ENCODE results near the gene DNAJC19. TPM values are rescaled to one million over a fixed set of nuclear protein-coding genes. Genes with fewer than 3 reads are reported as not detected.
"Not testable (repeated sequence)": the region's sequence is repeated elsewhere in the genome, so short reads cannot be mapped to it uniquely, and the experiment has no call there.

Gene DNAJC19
- total and polyA plus RNA-seq, 8 donors = 19.1 to 33.7 (median 24.8) TPM

GRCh38 chr3:181009225-181009624, 19.7 kb upstream of the DNAJC19 start:
- no peaks in the 10 kb centered on the region for H3K27me3 ChIP-seq
- H3K36me3 ChIP-seq = no peaks in the 10 kb centered on the region
- H3K4me1 ChIP-seq = no peaks in the 10 kb centered on the region
- ATAC-seq = no peak
- no peak for DNase-seq
- no peaks in the 10 kb centered on the region for H3K9me3 ChIP-seq
- WGBS, 2 donors = 50 to 57% methylated on average over 5 of the region's 5 CpGs
- intact Hi-C loops (cut with DNase I) = no loop called here
- FAIRE-seq = no peak
- TF ChIP-seq CTCF (IDR thresholded peaks at IDR 0.05) = no peak
- H3K4me3 ChIP-seq = no peak overlapping the region
- no peak overlapping the region for H3K27ac ChIP-seq

GRCh38 chr3:181008796-181009195, 19.3 kb upstream of the DNAJC19 start:
- Histone ChIP-seq H3K27ac (no peak overlapping the region), H3K4me3 (no peak overlapping the region), H3K4me1 (no peaks in the 10 kb centered on the region), H3K36me3 (no peaks in the 10 kb centered on the region), H3K9me3 (no peaks in the 10 kb centered on the region), H3K27me3 (no peaks in the 10 kb centered on the region)
- DNase-seq = no peak
- TF ChIP-seq CTCF (IDR thresholded peaks at IDR 0.05) = no peak
- FAIRE-seq = no peak
- intact Hi-C loops (cut with DNase I) = no loop called here
- 60 to 61% methylated on average over 1 of the region's 1 CpG for WGBS, 2 donors
- ATAC-seq = no peak

GRCh38 chr3:181007262-181007661, 17.7 kb upstream of the DNAJC19 start:
- 86 to 95% methylated on average over 3 of the region's 3 CpGs for WGBS, 2 donors
- H3K4me1 ChIP-seq = no peaks in the 10 kb centered on the region
- no peaks in the 10 kb centered on the region for H3K9me3 ChIP-seq
- TF ChIP-seq CTCF (IDR thresholded peaks at IDR 0.05) = no peak
- H3K36me3 ChIP-seq = no peaks in the 10 kb centered on the region
- no peak overlapping the region for H3K27ac ChIP-seq
- no peak for DNase-seq
- no peak overlapping the region for H3K4me3 ChIP-seq
- ATAC-seq = no peak
- intact Hi-C loops (cut with DNase I) = no loop called here
- no peaks in the 10 kb centered on the region for H3K27me3 ChIP-seq
- FAIRE-seq = no peak

- no peak overlapping the region for H3K27ac ChIP-seq
- no peaks in the 10 kb centered on the region for H3K27me3 ChIP-seq
- no peak for ATAC-seq
- H3K4me3 ChIP-seq = no peak overlapping the region
- intact Hi-C loops (cut with DNase I) = no loop called here
- no peaks in the 10 kb centered on the region for H3K9me3 ChIP-seq
- no peaks in the 10 kb centered on the region for H3K36me3 ChIP-seq
- no peak for DNase-seq
- FAIRE-seq = no peak
- no peak for TF ChIP-seq CTCF (IDR thresholded peaks at IDR 0.05)
- H3K4me1 ChIP-seq = no peaks in the 10 kb centered on the region
- WGBS, 2 donors = 80 to 90% methylated on average over 7 of the region's 7 CpGs
These were observed 17.0 kb upstream of the DNAJC19 start for GRCh38 chr3:181006541-181006940.

- H3K4me1 ChIP-seq; H3K27me3 ChIP-seq; H3K36me3 ChIP-seq; DNase-seq; intact Hi-C loops (cut with DNase I); H3K9me3 ChIP-seq; H3K27ac ChIP-seq; H3K4me3 ChIP-seq; ATAC-seq; FAIRE-seq: not testable (repeated sequence)
- 21 to 24% methylated on average over 2 of the region's 2 CpGs for WGBS, 2 donors
These were observed 13.9 kb upstream of the DNAJC19 start for GRCh38 chr3:181003469-181003868.

GRCh38 chr3:181002331-181002730, 12.8 kb upstream of the DNAJC19 start:
- H3K27ac ChIP-seq; DNase-seq; FAIRE-seq; H3K27me3 ChIP-seq; H3K4me1 ChIP-seq; H3K36me3 ChIP-seq; H3K4me3 ChIP-seq; ATAC-seq; intact Hi-C loops (cut with DNase I); H3K9me3 ChIP-seq: not testable (repeated sequence)
- 79 to 87% methylated on average over 4 of the region's 4 CpGs for WGBS, 2 donors

Measured in pancreas (tissue), 10 donors.